HG03066 (cell line): Measurements from ENCODE around the gene SPOCK1.

Experiments used
- ATAC-seq: cut with Tn5 transposase; IDR thresholded peaks from one replicate; pipeline ENCODE4 v1.9.1; 2021; ENCODE audit warnings: low read depth; ENCODE audit not compliant: unreplicated experiment

The SPOCK1 gene

DNA sequence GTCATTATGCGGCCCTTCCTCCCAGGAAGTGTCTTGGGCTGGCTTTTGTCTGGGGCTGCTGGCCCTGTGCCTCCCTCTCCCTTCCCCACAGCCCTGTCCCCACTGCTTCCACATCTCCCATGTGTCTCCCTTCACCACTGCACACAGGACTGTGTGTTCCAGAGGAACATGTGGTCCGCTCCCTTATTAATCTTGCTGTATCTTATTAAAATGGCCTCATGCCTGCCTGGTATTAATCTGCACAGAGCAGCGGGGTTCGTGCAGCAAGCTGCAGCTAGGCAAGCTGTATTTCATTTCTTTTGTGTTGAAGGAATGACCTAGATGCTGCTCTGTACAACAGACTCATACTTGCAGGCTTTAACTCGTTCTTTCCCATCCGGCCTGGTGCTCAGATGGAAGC, 130.5 kb downstream of the SPOCK1 start:
- no peak for ATAC-seq

DNA sequence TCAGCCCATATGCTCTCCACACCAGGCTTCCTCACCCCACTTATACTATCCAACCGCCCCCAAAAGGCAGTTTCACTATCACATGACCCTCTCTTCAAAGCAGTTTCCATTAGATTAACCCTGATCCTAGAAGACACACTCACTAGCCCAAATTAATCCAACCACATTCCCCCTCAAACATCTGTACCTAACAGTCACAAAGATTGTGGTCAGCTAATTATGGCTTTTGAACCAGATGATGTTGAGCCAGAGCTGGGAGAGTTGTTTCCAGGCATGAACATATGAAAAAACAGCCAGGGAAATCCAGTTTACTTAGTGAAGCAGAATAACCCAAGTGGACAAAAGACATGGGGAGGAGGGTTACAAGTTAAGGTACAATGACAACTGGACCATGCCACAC, 131.2 kb downstream of the SPOCK1 start:
- ATAC-seq = no peak

DNA sequence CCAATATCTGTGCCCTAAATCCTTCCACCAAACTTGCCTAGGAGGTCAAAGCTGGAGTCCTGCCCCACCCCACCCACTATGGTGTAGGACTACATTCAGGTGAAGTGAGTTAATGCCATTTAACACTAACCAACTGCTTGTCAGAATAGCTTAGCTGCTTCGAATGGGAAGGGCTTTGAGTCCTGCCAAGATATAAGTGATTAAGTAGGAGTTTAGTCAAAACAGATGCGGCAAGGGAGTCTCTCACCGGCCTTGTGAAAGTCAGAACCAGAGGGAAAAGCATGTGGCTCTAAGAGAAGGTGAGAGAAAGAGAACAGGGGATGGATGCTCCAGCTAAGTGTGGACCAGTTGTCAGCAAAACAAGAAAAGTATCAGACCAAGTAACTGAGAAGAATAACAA, 132.6 kb downstream of the SPOCK1 start:
- no peak for ATAC-seq

DNA sequence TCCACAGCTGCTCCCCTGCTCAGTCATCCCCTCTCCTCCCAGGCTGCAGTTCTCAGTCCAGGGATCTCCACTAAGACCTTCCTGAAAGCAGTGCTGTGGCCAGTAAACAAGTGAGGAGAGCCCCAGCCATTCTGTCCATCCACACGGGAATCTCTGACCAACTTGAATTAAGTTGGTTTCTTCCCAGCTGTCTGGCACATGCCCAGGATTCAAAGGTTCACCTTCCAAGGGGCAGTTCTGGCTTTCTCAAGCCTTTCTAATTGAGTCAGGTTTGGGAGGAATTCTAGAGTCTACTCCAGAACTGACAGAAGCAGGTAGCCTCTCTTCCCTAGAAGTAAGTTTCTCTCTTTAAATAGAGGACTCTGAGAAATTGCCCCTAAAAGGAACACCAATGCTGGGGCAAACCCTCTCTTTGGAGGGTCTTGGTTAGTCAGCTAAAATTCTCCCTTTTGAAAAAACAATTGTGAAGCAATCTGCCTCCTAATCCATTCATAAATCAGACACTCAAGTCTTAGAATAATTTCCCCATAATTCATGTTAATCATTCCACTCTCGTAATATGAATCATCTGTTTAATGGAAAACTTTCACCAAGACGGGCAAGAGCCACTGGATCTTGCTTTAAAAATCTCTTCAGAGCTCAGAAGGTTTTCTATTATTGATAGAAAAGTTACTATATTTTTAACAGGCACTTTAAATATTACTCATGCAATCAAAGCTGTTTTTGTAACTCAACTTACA, 133.8 kb downstream of the SPOCK1 start:
- ATAC-seq = no peak

GRCh38 chr5:137361280-137361679, 137.8 kb downstream of the SPOCK1 start:
- no peak for ATAC-seq

- no peak for ATAC-seq
These were observed 138.5 kb downstream of the SPOCK1 start for GRCh38 chr5:137360607-137361006.

GRCh38 chr5:137359941-137360340, 139.2 kb downstream of the SPOCK1 start:
- no peak for ATAC-seq

GRCh38 chr5:137357436-137357835, 141.7 kb downstream of the SPOCK1 start:
- ATAC-seq = no peak

DNA sequence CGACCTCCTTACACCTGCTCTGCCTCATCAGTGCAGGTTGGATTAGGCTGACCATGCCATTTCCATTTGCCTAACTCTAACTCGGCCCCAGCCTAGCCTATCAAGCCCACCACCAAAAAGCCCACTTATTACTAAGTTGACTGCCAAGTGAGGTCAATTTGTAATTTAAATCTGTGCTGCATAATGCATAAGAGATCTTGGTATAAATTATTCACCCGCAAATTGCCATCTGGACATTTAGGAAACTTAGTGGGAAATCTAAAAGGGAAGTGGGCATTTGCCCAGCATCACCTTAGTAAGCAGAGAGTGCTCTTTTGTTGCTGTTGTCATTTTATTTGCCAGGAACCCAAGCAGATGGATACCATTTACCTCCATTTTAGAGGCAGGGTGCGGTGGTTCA, 143.0 kb downstream of the SPOCK1 start:
- no peak for ATAC-seq

DNA sequence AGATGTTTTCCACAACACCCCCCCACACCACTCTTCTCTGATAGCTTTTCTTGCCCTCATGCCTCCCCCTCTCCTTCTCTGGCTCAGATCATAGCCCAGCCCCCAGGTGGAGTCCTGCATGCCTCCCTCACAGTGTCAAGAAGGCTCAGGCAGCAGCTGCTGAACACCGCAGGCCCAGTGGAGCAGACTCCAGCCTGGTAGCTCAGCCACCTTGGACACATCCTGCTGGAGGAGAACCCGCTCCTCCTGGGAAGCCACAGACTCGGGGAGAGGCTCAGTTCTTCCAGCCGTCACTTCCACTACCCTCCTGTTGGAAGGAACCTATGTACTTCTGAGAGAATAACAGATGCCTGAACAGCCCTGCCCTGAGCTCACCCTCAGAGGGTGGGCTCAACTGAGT, 143.4 kb downstream of the SPOCK1 start:
- no peak for ATAC-seq

- no peak for ATAC-seq
These were observed 147.0 kb downstream of the SPOCK1 start for GRCh38 chr5:137352095-137352494.

- ATAC-seq = no peak
These were observed 148.3 kb downstream of the SPOCK1 start for GRCh38 chr5:137350791-137351190.

GRCh38 chr5:137348759-137349158, 150.4 kb downstream of the SPOCK1 start:
- no peak for ATAC-seq

- ATAC-seq = no peak
These were observed 151.3 kb downstream of the SPOCK1 start for GRCh38 chr5:137347865-137348264.

DNA sequence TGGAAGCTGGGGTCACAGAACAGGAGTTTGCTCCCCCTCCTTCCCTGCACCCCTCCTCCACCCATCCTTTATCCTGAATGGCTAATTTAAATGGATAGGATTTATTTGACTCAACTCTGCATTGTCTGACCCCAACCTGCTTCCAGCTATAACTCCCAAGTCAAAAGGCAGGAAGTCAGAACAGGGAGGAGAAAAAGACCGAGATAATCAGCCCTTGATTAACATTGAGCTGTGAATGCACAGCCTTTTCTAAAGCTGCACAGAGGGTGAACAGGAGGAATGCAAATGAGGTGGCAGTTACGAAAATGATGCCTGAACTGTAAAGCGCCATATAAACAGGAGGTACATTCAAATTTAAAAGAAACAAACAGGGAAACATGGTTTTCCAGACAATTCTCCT, 152.8 kb downstream of the SPOCK1 start:
- ATAC-seq = no peak

- no peak for ATAC-seq
These were observed 153.7 kb downstream of the SPOCK1 start for GRCh38 chr5:137345396-137345795.

DNA sequence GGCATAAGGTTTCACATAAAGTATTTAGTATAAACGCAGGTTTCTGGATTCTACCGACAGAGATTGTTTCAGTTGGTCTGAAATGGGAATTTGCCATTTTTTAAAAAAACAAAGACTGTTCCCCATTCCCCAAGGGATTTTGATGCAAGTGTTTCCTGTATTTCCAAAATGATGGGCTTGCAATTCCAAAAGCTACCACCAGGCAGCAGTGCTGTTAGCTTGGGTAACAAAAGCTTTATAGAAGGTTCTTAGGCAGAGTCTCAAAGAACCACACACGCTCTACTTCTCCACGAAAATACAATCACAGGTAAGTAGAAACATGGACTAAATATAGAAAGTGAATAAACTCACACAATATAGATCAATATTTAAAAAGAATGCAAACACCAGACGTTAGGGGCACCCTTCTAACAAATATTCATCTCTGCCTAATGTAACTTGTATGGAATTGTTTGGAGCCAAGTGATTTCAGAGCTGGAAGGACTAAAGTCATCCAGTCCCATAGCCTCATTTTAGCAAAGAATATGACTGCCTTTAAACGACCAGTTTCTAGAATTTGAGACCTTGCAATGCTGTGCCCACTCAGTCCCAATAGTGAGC, 154.3 kb downstream of the SPOCK1 start:
- no peak for ATAC-seq

DNA sequence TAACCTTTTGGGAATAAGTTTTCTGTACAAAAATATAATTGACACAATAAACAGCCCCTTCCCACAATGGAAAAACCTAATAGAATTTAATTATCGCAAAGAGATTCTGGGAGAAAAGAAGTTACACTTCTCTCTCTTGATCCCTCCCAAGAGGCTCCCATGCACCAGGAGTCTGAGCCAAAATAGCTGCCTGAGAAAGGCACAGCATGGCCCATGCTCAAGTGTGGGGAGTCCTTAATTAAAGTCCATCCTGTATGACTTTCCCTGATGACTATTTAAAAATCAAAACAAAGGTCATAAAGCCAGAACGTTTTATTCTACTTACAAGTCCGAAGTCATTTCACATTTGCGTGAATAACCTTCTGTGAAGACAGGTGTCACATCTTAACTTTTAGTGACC, 155.1 kb downstream of the SPOCK1 start:
- ATAC-seq = no peak

DNA sequence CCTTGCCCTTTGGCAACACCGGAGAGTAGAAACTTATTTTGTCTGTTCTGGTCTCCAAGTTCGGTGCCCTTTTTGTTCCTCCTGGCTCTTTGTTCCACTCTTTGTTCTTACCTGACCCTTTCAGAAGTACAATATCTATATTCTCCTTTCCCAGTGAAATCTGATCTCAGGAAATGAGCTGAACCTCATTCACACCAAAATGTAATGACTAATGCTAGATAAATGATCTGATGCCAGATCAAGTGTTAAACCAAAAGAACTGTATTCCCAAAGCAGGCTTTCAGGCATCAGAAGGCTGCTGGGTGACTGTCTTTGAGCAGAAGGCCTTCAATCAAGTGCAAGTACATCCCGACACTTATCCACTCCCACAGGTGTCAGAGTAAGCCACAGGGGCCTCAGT, 156.4 kb downstream of the SPOCK1 start:
- no peak for ATAC-seq

- ATAC-seq = no peak
These were observed 157.3 kb downstream of the SPOCK1 start for GRCh38 chr5:137341831-137342230.

GRCh38 chr5:137340881-137341280, 158.2 kb downstream of the SPOCK1 start:
- no peak for ATAC-seq

DNA sequence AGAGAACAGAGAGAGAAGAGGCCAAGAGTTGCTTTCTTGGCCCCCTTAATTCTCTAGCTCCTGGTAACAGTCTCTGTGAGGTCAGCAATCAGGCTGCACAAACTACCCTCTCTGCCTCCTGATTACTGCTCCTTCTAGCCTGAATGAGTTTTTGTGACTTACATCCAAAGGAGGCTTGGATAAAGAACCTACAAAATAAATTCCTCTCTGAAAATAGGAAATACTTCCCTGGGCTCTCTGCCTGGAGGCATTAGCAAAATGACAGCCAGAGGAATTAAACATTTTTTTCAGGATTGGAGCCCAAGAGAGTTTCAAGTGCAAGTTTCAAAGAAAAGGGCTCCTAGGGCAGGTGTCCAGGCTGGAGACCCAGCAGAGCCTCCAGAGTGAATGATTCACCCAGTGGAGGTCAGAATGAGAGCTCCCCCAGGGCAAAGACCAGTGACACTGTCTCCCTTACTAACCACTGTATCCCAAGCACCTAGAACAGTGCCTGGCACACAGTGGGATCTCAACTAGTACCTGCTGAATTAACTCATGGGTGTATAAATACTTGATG, 162.5 kb downstream of the SPOCK1 start:
- no peak for ATAC-seq
